ENCODE data around the gene STARD5. TPM values are rescaled to one million over a fixed set of nuclear protein-coding genes. Genes with fewer than 3 reads are reported as not detected.
A peak's percentile ranks its signal among the peaks of the same experiment; 100 is the strongest.

STARD5 gene
- polyA plus RNA-seq, 10 donors, result 2.6 to 6.5 (median 4.4) TPM

- no peak for DNase-seq
Measured at GRCh38 chr15:81276967-81277366, 47.0 kb downstream of the STARD5 start.

- peak in 1 of 3 donors; percentile 82 for DNase-seq
Measured at GRCh38 chr15:81275711-81276392, 48.1 kb downstream of the STARD5 start.

DNA sequence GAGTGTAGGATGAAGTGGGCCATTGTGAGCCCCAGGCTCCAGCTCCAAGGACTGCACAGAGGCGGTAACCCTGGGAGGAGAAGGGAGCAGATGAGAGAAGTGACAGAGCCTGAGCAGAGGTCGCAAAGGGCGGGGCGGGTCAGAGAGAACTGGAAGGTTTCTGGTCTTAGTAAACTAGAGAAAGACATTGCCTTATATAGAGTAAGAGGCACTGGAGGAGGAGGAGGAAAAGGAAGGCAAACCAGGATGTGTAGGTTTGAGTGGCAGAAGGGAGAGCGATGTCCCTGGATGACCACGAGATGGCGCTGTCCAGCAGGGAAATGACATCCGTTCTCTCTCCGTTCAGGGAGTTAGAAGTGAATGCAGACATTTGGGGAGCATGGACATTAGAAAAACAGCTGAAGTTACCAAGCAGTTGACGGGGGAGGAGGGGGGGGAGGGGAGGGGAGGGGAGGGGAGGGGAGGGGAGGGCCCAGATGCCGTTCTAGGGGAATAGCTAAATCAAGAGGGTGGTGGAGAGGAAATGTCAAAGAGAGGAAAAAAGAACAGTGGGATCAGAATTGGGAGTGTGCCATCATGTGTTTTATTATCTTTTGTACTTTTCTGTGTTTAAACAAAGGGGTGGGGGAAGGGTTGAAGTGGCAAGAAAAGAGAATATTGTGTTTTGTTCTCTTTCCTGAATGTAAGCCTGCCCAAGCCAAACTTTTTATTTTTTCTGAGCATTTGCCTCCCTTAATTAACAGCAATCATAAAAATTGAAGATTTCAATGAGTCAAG lies 48.8 kb downstream of the STARD5 start:
- peak; percentile 80 to 90 (median 83) for DNase-seq

GRCh38 chr15:81274255-81274654 lies 49.7 kb downstream of the STARD5 start:
- no peak for DNase-seq

DNA sequence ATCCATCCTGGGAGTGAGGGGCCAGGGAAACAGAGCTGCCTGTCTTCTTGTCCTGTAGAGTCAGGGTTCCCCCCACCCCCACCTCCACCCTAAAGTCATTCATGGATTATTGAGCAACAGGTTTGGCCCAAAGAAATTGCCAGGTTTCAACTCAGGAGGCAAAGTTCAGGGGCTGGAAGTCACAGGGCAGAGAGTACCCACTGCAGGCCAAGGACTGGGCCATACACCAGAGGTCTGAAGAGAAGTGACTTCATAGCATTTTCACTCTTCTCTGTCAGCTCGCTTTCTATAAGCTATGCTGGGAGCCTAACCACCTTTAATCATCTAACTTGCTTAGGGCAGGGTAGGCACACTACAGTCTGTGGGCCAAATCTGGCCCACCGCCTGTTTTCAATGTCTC lies 50.1 kb downstream of the STARD5 start:
- no peak for DNase-seq

DNA sequence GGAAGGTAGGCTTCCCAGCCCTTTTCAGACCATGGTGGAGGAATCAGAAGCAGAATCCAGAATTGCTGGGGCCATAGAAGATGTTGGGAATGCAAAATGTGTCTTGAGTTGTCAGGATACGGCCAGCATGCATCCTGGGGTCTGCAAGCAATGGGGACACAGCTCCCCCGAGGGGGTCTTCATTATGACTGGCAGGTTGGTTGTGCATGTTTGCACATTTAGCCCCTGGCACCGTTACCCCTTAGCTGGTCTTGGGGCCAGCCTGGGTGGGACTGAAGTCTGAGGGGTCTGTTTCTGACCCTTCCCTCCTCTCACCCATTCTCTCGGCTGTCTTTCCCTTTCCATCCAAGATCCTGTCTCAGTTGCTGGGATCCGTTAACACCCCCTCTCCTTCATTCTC lies 50.7 kb downstream of the STARD5 start:
- no peak for DNase-seq

GRCh38 chr15:81271761-81272644 lies 51.9 kb downstream of the STARD5 start:
- no peak for DNase-seq

DNA sequence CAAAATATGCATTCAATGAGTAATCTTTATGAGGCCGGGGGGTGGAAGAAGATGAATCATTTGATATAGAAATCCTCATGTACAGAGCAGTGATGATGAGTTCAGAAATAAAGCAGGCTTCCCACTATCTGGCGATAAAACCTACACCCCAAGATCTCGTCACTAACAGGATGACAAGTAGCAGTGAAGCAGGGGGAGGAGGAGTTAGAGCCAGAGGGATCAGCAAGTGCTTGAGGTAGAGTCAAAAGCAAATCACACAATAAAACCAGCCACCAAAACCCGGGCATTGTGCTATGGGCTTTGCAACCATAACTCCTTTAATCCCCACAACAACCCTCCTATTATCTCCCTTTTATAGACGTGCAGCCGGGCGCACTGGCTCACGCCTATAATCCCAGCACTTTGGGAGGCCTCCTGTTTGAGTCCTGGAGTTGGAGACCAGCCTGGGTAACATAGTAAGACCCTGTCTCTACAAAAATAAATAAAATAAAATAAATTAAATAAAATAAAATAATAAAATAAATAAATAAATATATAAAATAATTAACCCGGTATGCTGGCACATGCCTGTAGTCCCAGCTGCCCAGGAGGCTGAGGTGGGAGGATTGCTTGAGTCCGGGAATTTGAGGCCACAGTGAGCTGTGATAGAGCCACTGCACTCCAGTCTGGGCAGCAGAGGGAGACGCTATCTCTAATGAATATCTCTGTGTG lies 53.0 kb downstream of the STARD5 start:
- DNase-seq, result peak in 1 of 3 donors; percentile 60

- DNase-seq, result no peak
Measured at GRCh38 chr15:81270188-81270587, 53.8 kb downstream of the STARD5 start.

DNA sequence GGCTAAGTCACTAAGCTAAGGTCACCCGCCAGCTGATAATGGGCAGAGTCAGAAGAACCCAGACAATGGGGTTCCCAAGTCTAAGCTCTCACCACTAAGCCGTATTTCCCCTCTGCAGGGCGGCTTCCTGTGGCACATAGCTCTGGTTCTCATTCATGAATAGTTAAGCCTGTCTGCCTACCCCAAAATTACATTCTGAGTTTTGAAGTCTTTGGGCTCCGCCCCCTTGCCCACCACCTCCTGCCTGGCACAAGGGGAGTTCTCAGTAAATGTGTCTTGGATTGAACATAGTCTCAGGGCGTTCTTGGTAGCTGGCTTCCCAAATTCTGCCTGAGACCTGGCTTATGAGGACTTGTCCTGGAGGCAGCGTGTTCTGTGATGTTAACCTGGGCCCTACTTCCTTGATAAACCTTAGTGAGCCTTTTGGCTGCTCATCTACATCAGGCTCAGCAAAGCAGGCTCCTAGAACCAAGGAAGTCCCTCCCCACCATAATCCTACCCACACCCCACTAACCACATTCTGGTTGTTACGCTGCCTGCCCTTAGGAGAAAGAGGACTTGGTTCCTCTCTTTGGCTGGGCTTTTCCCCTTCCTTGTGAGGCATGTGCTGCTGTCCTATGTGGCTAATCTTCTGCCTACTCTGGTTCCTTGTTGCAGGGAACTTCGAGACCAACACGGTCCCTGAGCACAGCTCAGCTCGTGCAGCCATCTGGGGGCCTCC lies 54.9 kb downstream of the STARD5 start:
- DNase-seq, result no peak

GRCh38 chr15:81268340-81268739 lies 55.6 kb downstream of the STARD5 start:
- DNase-seq, result no peak

- peak; percentile 77 to 90 (median 84) for DNase-seq
Measured at GRCh38 chr15:81265944-81266775, 57.8 kb downstream of the STARD5 start.

DNA sequence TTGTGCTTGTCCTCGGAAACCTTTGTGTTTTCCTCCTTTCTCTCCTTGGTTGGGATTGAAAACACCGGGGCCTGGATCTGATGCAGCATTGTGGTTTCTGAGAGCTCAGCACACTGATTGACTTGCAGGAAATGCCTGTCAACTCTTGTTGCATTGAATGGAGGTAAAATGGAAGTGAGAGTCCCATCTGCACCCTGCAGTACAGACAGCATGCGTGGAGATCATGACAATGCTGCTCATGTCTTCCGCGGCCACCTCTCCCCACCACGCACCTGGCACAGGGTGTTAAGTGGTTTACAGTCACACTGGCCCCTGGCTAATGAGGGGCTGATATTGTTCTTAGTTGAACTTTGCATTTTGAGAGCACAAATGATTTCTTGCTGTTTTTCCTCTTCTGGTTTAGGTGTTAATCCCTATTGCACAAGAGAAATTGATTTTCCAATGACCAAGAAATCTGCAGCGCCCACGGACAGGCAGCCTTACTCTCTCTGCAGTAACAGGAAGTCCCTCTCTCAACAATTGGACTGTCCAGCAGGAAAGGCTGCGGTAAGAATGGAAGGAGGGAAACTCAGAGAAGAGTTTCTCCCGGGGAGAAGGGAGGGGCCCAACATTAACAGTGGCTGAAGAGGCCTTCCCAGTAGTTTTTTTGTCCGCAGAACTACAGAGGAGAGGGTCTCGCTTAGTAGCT lies 58.5 kb downstream of the STARD5 start:
- no peak for DNase-seq

DNA sequence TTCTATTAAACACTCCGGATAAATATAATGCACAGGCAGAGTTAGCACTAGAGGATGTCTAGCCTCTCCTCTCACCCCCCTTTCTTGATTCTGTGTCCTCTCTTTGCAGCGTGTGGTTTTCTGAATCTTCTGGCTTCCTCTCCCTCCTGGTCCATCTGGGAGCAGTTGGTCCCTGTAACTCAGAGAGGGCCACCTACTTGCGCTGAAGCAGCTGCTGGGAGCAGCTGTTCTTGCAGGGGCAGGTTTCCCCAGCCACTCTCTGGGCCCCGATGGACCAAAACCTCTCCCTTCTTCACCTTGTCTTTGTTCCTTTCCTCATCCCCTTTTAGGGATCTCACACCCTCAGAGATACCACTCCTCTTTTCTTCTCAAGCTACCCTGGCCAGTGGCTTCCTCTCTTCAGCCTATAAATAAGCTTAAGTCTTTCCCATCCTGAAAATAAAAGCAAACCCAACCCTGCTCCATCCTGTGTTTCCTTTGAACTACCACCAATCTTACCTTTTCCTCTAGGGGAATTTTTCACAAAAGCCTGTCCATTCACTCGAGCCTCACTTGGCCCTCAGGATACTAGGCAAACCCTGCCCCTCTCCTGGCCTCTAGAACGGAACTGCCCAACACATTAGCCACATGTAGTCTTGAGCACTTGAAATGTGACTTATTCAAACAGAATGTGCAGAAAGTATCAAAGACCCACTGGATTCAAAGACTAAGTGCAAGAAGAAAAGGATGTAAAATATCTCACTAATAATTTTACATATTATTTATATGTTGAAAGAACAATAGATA lies 59.7 kb downstream of the STARD5 start:
- no peak for DNase-seq

GRCh38 chr15:81263477-81263876 lies 60.5 kb downstream of the STARD5 start:
- DNase-seq, result no peak

DNA sequence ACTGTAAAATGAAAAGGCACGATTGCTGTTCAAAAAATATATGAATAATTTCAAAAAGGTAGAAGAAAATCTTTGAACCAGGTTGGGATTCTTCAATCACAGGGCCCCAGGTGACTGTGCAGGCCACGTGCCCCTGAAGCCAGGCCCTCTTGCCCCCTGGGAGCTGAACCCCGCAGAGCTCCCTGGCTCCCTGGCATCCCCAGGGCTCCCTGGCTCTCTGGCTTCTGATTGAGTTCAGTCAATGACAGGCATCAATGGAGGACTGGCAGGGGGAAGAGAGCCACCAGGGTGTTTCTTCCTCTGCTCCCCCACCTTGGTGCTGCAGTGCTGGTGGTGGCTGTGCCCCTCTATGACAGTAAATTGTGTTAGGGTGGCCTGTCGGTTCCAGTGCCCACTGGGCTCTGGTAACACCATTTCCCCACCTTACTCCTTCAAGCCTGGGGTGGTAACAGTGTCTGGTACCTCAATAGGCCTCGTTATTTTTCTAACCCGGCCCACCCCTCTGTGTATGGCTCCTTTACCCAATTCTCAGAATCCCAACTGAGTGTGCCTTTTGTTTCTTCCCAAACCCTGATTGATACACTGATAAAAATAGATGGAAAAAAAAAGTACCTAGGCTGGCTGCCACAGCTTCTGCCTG lies 62.6 kb downstream of the STARD5 start:
- DNase-seq, result no peak

- DNase-seq, result no peak
Measured at GRCh38 chr15:81259760-81260298, 64.1 kb downstream of the STARD5 start.

All from muscle of back (tissue), 11 donors.